ENCODE data around the gene CD44. TPM values are rescaled to one million over a fixed set of nuclear protein-coding genes. Genes with fewer than 3 reads are reported as not detected.

The CD44 gene
- total RNA-seq, 4 donors from 2014 or later: 67.1 to 180 (median 84.8) TPM

DNA sequence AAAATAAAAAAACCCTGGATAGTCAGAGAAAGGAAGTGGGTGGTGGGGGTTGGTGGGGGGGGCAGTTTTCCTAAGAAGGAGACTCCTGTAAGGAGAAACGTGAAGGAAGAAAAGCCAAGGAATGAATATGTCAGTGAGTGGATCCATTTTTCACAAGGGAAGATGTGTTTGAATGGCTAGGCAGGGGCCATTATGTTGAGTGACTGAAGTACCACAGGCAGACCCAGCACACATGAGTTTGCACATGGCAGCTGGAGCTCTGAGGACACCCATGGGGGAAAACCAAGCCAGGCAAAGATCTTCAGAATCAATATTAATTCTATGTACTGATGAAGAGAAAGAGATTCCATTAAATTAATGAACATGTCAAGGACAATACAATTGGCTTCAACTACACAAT, 67.6 kb downstream of the CD44 start:
- Histone ChIP-seq H3K9me3 (peaks cover 0 to 6% (median 0%) of the 10 kb centered on the region in 4 donors), H3K27ac (no peak overlapping the region), H3K36me3 (peaks cover 0 to 51% (median 0%) of the 10 kb centered on the region in 3 donors), H3K4me1 (no peaks in the 10 kb centered on the region), H3K27me3 (no peaks in the 10 kb centered on the region), H3K4me3 (no peak overlapping the region)
- TF ChIP-seq EP300 (IDR thresholded peaks at IDR 0.05) (no peak), POLR2A (IDR thresholded peaks at IDR 0.05) (no peak)
- TF ChIP-seq, protein P1, sequence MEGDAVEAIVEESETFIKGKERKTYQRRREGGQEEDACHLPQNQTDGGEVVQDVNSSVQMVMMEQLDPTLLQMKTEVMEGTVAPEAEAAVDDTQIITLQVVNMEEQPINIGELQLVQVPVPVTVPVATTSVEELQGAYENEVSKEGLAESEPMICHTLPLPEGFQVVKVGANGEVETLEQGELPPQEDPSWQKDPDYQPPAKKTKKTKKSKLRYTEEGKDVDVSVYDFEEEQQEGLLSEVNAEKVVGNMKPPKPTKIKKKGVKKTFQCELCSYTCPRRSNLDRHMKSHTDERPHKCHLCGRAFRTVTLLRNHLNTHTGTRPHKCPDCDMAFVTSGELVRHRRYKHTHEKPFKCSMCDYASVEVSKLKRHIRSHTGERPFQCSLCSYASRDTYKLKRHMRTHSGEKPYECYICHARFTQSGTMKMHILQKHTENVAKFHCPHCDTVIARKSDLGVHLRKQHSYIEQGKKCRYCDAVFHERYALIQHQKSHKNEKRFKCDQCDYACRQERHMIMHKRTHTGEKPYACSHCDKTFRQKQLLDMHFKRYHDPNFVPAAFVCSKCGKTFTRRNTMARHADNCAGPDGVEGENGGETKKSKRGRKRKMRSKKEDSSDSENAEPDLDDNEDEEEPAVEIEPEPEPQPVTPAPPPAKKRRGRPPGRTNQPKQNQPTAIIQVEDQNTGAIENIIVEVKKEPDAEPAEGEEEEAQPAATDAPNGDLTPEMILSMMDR (IDR thresholded peaks at IDR 0.05): no peak
- DNase-seq (ENCODE audit: low spot score in 2 of 2): no peak
- 88 to 92% methylated on average over 1 of the region's 1 CpG for WGBS, 2 donors

DNA sequence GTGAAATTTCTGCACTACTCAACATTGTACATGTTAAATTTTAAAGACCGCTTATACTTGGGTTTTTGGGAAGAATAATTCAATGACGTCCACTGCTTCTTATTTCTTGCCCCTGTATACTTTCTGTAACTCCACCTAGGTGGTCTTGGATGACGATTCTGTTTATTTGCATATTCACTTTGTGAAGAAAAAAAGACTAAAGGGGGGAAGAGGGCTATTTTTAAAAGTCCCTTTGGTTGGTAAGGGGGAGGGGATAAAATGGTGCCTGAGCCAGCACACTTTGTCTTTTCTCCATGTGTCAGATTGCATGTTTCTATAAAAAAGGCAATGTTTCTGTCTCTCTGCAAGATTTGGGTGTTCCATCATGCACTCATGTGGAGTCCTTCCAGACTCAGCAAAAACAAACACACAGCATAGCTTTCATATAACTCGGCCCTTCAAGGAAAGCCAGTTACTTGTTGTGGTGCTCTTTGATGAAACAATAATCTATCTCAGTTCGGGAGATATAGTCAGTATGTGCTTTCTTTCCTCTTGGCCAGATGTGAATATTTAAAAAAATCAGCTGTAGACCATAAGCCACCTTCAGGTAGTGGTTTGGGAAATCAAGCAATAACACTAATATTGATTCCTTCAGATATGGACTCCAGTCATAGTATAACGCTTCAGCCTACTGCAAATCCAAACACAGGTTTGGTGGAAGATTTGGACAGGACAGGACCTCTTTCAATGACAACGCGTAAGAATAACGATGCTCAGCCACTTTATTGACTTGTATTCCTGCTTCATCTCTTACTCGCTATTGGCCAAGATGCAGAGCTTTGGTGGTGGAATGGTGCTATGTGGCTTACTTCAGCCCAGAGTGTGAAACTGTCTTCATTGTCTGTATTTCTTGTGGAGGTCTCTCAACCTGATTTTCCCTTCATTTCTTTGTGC, 68.8 kb downstream of the CD44 start:
- WGBS, 2 donors: 88% methylated on average over 10 of the region's 10 CpGs
- Histone ChIP-seq H3K4me3 (no peak overlapping the region), H3K36me3 (peaks cover 0 to 50% (median 0%) of the 10 kb centered on the region in 3 donors), H3K27ac (no peak overlapping the region), H3K27me3 (no peaks in the 10 kb centered on the region), H3K4me1 (peaks cover 0 to 8% (median 3%) of the 10 kb centered on the region in 4 donors), H3K9me3 (peaks cover 0 to 6% (median 0%) of the 10 kb centered on the region in 4 donors)
- TF ChIP-seq EP300 (IDR thresholded peaks at IDR 0.05) (no peak), POLR2A (IDR thresholded peaks at IDR 0.05) (no peak)
- TF ChIP-seq, protein P1 (IDR thresholded peaks at IDR 0.05): no peak
- no peak for DNase-seq (ENCODE audit: low spot score in 2 of 2)

DNA sequence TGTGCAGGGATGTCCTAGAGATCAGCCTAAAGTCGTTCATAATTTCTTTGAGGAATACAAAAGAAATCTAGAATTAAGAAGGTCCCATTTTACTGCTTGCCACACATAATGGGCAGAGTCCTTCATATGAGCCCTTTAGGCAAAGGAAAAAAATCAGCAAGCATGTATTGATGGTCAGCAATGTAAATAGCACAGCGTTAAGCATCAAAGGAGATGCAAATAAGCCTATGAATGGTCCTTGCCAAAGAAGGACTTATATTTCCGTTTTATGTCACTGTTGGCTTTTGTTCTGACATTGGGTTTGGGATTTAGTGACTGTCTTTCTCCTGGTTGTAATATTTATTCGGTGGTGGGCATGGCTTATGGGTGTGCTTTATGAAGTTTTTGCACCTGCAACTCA, 69.8 kb downstream of the CD44 start:
- H3K27ac ChIP-seq: no peak overlapping the region
- H3K4me3 ChIP-seq: no peak overlapping the region
- no peak for DNase-seq (ENCODE audit: low spot score in 2 of 2)
- H3K9me3 ChIP-seq: peaks cover 0 to 6% (median 0%) of the 10 kb centered on the region in 4 donors
- no peaks in the 10 kb centered on the region for H3K27me3 ChIP-seq
- H3K36me3 ChIP-seq: peaks cover 0 to 50% (median 0%) of the 10 kb centered on the region in 3 donors
- H3K4me1 ChIP-seq: peaks cover 0 to 14% (median 3%) of the 10 kb centered on the region in 4 donors
- TF ChIP-seq POLR2A (IDR thresholded peaks at IDR 0.05): no peak
- 56 to 74% methylated on average over 4 of the region's 4 CpGs for WGBS, 2 donors

DNA sequence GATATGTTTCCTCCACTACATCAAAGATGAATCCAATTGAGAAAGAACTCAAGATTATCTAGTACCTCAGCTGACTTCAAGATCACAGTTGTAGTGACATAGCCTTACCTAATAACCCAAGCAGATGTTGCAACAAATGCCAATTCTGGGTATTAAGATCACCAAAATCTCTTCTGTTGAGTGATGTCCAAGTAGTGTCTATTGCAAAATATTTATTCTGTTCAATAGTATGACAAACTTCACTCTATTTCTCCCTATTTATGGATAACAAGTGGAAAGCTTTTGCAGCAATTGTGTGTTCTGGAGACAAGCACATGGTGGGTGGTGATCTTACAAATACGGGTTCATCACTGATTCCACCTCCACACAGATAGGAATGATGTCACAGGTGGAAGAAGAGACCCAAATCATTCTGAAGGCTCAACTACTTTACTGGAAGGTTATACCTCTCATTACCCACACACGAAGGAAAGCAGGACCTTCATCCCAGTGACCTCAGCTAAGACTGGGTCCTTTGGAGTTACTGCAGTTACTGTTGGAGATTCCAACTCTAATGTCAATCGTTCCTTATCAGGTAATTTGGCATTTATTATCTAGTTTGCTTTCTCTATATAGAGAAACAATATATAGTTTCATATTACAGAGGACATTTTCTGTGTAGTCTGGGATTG, 72.0 kb downstream of the CD44 start:
- no peak for DNase-seq (ENCODE audit: low spot score in 2 of 2)
- H3K36me3 ChIP-seq: peaks cover 0 to 38% (median 0%) of the 10 kb centered on the region in 3 donors
- H3K27me3 ChIP-seq: no peaks in the 10 kb centered on the region
- H3K27ac ChIP-seq: peak overlapping the region in 1 of 4 donors; percentile 18
- TF ChIP-seq, protein P1 (IDR thresholded peaks at IDR 0.05): no peak
- TF ChIP-seq POLR2A (IDR thresholded peaks at IDR 0.05): no peak
- no peak for TF ChIP-seq EP300 (IDR thresholded peaks at IDR 0.05)
- 94 to 95% methylated on average over 3 of the region's 3 CpGs for WGBS, 2 donors
- no peak overlapping the region for H3K4me3 ChIP-seq
- H3K9me3 ChIP-seq: peaks cover 0 to 6% (median 0%) of the 10 kb centered on the region in 4 donors
- H3K4me1 ChIP-seq: peaks cover 0 to 28% (median 10%) of the 10 kb centered on the region in 4 donors

DNA sequence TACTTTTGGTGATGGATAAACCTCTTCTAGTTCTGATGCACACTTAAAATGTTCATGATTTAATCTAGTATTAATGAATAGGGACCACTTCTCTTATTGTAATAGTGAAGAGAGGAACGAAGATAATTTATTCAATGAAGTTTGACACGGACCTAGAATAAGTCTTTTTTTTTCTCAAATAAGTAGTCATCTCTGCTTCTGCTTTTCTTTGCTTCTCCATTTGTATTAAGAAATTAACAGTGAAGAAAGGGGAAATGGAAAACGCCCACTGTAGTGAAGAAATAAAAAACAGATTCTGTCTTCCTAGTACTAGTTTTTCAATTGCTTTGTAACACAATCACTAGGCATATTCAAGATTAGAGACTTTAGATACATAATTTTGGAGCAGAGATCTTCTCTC, 73.0 kb downstream of the CD44 start:
- TF ChIP-seq POLR2A (IDR thresholded peaks at IDR 0.05): no peak
- no peak for TF ChIP-seq EP300 (IDR thresholded peaks at IDR 0.05)
- TF ChIP-seq, protein P1 (IDR thresholded peaks at IDR 0.05): no peak
- Histone ChIP-seq H3K9me3 (peaks cover 0 to 6% (median 0%) of the 10 kb centered on the region in 4 donors), H3K4me3 (no peak overlapping the region), H3K4me1 (peaks cover 0 to 28% (median 10%) of the 10 kb centered on the region in 4 donors), H3K27ac (peak overlapping the region in 2 of 4 donors; percentile 61 to 85), H3K27me3 (no peaks in the 10 kb centered on the region), H3K36me3 (peaks cover 0 to 35% (median 0%) of the 10 kb centered on the region in 3 donors)
- WGBS, 2 donors: 80 to 81% methylated on average over 3 of the region's 3 CpGs
- DNase-seq (ENCODE audit: low spot score in 2 of 2): no peak
